Mesothelial cell of epicardium (in vitro differentiated cells): ENCODE measurements around the gene ALPL. TPM values are rescaled to one million over a fixed set of nuclear protein-coding genes. Genes with fewer than 3 reads are reported as not detected.

Experiments used
- DNase-seq, 2 experiments: peaks; one replicate each; pipeline ENCODE4 v3.0.0; 2021; ENCODE audit warnings: low spot score in 2 of 2; ENCODE audit not compliant: unreplicated experiment in 2 of 2
- H3K27ac Mint-ChIP-seq: 2 replicates; pipeline ENCODE4 v1.8.0; 2021; ENCODE audit warnings: mixed read lengths
- H3K27me3 Mint-ChIP-seq: 2 replicates; pipeline ENCODE4 v1.8.0; 2021; ENCODE audit warnings: low read depth, mixed read lengths
- H3K36me3 Mint-ChIP-seq: 2 replicates; pipeline ENCODE4 v1.8.0; 2021; ENCODE audit warnings: mixed read lengths
- H3K4me1 Mint-ChIP-seq: 2 replicates; pipeline ENCODE4 v1.8.0; 2021; ENCODE audit warnings: mixed read lengths
- H3K4me3 Mint-ChIP-seq: 2 replicates; pipeline ENCODE4 v1.8.0; 2021; ENCODE audit warnings: mild to moderate bottlenecking, moderate library complexity, mixed read lengths
- H3K9me3 Mint-ChIP-seq: 2 replicates; pipeline ENCODE4 v1.8.0; 2021; ENCODE audit warnings: mixed read lengths
- CTCF ChIP-seq: fragments of 200-600 bp; sonication (generic); IDR thresholded peaks from one replicate; pipeline ENCODE4 v1.5.0; 2021; ENCODE audit warnings: antibody characterized with exemption; ENCODE audit not compliant: unreplicated experiment
- total RNA-seq: library from RNA; stranded (reverse); gene quantifications from 3 replicates; pipeline ENCODE4 v1.2.1, GENCODE V29; 2021

ALPL gene
- total RNA-seq, 1 donor from 2014 or later: 0.89 TPM

DNA sequence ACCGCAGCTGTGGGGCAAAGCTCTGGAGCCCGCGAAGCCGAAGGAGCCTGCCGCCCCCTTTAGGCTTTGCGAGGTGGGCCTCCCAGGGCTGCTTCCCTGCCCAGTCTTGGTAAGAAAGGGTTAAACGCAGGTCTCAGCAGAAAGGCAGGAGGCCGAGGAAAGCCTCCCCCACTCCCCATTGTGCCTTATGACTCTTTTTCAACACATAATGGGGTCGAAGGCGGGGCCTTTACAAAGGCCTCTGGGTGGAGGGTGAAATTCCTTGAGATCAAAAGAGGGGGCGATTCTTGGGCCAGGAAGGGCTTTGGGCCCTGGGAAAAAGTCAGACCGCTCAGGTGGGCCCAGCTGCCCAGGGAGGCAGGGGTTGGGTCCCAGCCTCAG is 880 bp downstream of the ALPL start:
- DNase-seq: no peak
- peak overlapping the region; percentile 4 for H3K4me3 Mint-ChIP-seq
- peaks cover 5% of the 10 kb centered on the region for H3K4me1 Mint-ChIP-seq
- no peak overlapping the region for H3K27ac Mint-ChIP-seq
- no peaks in the 10 kb centered on the region for H3K36me3 Mint-ChIP-seq
- no peaks in the 10 kb centered on the region for H3K9me3 Mint-ChIP-seq
- no peak for TF ChIP-seq CTCF
- H3K27me3 Mint-ChIP-seq: peaks cover 67% of the 10 kb centered on the region

GRCh38 chr1:21510885-21511578 is 1.8 kb downstream of the ALPL start:
- no peak for TF ChIP-seq CTCF
- H3K9me3 Mint-ChIP-seq: no peaks in the 10 kb centered on the region
- H3K27me3 Mint-ChIP-seq: peaks cover 64% of the 10 kb centered on the region
- H3K27ac Mint-ChIP-seq: no peak overlapping the region
- no peak for DNase-seq
- H3K4me3 Mint-ChIP-seq: peak overlapping the region; percentile 4
- H3K4me1 Mint-ChIP-seq: peaks cover 5% of the 10 kb centered on the region
- H3K36me3 Mint-ChIP-seq: no peaks in the 10 kb centered on the region

GRCh38 chr1:21511579-21512522 is 2.6 kb downstream of the ALPL start:
- DNase-seq: no peak
- H3K4me3 Mint-ChIP-seq: no peak overlapping the region
- H3K9me3 Mint-ChIP-seq: no peaks in the 10 kb centered on the region
- no peaks in the 10 kb centered on the region for H3K36me3 Mint-ChIP-seq
- peaks cover 59% of the 10 kb centered on the region for H3K27me3 Mint-ChIP-seq
- no peak for TF ChIP-seq CTCF
- no peak overlapping the region for H3K27ac Mint-ChIP-seq
- H3K4me1 Mint-ChIP-seq: peaks cover 5% of the 10 kb centered on the region

DNA sequence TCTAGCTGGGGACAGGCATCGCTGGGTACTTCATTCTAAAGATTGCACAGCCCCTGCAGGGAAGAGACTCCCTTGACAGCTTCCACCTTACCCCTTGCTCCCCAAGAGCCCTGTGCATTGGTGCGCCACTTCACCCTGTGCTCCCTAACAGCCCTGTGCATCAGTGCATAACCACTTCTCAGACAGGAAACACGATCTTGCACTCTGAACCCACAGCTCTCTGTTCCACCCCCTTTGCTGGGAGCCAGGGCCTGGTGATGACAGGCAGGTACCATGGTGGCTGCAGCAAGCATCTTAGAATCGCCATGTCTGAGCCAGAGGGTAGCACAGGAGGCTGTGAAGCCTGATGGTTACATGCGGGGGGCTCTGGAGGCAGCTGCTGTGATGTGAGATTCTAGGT is 5.0 kb downstream of the ALPL start:
- H3K27me3 Mint-ChIP-seq: peaks cover 42% of the 10 kb centered on the region
- H3K4me3 Mint-ChIP-seq: no peak overlapping the region
- no peak for DNase-seq
- TF ChIP-seq CTCF: no peak
- H3K4me1 Mint-ChIP-seq: peaks cover 1% of the 10 kb centered on the region
- H3K27ac Mint-ChIP-seq: no peak overlapping the region
- H3K36me3 Mint-ChIP-seq: no peaks in the 10 kb centered on the region
- no peaks in the 10 kb centered on the region for H3K9me3 Mint-ChIP-seq

DNA sequence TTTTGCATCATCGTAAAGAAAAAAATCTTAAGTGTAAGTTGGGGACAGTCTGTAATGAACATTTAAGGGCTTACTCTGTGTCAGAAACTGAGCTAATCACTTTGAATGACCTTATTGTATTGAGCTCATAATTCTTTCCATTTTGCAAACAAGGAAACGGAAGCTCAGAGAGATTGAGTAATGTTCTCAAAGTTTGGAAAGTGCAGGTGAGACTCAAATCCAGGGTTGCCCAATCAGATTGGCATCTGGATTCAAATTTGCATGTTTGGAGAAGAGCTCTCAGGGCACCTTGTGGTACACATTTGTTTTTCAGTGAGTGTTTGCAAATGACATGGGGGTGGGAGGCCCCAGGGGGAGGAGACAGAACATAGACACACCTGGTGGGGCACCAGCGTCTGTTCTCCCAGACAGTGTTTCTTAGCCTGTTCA is 8.0 kb downstream of the ALPL start:
- no peaks in the 10 kb centered on the region for H3K36me3 Mint-ChIP-seq
- peaks cover 12% of the 10 kb centered on the region for H3K27me3 Mint-ChIP-seq
- no peaks in the 10 kb centered on the region for H3K9me3 Mint-ChIP-seq
- H3K27ac Mint-ChIP-seq: no peak overlapping the region
- no peak for TF ChIP-seq CTCF
- no peak for DNase-seq
- no peaks in the 10 kb centered on the region for H3K4me1 Mint-ChIP-seq
- no peak overlapping the region for H3K4me3 Mint-ChIP-seq
